RKO (cell line): ENCODE measurements around the gene RNU11.
"Not testable (repeated sequence)": the region's sequence is repeated elsewhere in the genome, so short reads cannot be mapped to it uniquely, and the experiment has no call there.

ENCODE experiments used
- DNase-seq: peaks from one replicate; pipeline ENCODE4 v3.0.0-alpha.2; 2016; ENCODE audit warnings: low spot score

RNU11 gene

DNA sequence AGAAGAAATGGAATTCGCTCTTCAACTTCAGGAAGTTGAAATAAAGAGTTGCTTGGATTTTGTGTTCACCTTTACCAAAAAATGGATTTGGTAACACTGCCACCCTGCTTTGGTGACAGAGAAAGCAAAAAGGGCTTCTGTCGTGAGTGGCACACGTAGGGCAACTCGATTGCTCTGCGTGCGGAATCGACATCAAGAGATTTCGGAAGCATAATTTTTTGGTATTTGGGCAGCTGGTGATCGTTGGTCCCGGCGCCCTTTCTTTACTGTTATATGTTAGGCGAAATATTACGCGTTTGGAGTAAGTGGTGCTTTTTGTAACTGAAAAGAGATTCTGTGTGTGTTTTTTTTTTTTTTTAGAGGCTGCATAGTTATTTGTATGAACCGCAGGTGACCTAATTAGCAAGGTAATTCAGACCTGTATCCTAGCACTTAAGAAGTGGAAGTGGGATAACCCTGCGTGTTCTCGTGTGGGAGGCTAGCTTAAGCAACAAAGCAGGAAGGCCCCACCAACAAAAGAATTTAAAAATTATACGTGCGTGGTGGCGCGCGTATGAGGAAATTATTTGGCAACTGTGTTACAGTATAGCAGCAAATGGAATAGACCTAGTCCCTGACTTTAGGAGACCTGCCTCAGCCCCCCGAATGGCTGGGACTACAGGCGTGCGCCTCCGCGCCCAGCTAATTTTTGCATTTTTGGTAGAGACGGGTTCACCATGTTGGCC lies at the start of gene RNU11:
Gene RNU11, plus strand, starts transcription at position 127 of the 725 bp plus-strand sequence.
- peak; percentile 98 for DNase-seq

DNA sequence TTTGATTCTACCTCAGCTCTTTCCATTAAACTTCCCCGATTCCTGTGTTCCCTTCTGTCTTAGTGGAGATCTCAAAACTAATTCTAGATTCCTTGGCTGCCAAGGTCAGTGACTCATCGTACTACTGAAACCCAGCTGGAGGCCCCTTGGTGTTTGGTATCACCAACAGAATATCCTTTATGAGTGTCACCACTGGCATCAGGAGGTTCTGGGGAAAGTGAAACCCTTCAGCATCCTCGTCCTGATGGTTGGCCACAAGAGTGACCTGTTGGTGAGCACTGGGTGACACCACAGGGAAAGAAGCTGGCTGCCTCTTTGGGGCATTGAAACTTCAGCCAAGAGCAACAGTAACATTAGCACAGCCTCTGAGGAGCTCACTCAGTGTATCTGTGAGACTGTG lies 46.7 kb upstream of the RNU11 start:
- DNase-seq = peak; percentile 62

DNA sequence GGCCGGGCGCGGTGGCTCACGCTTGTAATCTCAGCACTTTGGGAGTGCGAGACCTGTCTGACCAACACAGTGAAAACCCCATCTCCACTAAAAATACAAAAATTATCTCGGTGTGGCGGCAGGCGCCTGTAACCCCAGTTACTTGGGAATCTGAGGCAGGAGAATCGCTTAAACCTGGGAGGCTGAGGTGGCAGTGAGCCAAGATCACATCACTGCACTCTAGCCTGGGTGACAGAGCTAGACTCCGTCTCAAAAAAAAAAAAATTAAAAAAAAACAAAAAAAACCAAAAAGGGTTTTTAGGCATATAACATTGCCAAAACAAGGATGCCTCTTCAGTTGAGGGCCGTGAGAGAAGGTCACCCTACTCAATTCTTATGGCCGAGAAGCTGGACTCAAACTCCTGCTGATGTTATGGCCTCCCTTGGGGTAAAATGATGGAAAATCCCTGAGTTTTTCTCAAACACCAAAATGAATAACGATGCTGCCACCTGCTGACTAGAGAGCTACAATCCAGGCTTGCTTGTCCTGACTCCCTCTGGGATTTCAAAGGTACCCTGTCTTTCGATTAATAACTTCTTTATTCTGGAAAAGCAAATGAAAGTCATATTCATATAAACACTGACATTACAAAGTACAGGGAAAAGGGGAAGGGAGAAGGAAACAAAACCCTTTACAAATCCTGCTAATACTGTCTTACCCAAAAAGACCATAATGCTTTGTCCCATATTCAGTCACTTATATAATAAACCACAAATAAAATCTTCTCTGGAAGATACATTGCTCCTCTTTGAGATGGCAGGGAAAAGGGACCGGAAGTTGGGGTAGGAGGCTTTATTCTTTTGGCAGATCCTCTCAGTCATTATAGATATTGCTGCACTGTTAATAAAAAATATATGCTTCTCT lies 45.6 kb upstream of the RNU11 start:
- DNase-seq = peak; percentile 82

DNA sequence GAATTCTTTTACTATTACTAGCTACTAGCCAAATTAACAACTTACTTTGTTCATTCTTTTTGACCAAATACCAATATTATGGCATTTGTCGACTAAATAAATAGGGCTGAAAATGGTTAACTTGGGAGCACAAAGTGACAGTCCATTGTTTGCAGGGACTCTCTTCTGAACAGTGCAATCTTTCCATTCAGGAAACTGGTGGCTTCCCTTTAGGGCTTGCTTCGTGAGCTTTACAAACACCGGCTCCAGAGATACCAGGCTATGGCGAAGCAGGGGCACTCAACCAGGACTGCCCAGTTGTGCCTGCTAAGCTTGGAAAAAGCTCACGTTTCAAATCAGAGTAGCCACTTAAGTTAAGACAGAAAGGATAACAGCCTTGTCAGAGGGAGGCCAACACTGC lies 44.0 kb upstream of the RNU11 start:
- DNase-seq = no peak

DNA sequence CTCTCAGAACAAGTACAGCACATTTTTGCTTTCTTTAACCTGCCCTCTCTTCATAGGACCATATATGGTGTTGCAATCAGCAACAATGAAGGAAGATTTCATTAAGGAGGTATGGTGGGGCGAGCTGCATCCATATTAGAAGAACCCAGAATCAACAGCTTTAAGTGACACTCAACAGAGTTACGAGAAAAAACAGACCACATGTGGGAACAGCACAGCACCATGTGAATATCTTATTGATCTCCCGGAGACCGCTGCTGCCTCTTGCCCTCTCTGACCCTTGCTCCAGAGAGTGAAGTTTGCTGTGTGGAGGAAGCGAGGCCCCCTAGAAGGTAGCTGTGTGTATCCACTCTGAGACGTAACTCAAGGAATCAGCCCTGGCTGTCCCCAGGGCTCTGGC lies 43.4 kb upstream of the RNU11 start:
- no peak for DNase-seq

DNA sequence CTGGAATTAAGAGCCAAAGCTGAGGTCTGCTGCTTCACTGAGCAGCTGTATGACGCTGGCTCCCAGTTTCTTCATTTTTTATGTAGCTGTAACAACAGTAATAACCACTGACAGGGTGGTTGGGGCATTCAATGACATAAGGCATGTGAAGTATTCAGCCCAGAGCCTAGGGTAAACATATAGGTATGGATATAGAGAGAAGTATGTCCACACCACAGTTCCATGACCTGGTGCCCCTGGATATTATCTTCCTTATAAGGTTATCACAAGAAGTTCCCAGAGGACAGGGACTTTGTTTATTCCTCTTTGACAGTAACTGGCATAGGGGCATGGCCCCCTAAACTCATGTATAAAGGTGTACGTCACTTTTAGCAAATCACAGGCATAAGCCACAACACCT lies 41.6 kb upstream of the RNU11 start:
- no peak for DNase-seq

DNA sequence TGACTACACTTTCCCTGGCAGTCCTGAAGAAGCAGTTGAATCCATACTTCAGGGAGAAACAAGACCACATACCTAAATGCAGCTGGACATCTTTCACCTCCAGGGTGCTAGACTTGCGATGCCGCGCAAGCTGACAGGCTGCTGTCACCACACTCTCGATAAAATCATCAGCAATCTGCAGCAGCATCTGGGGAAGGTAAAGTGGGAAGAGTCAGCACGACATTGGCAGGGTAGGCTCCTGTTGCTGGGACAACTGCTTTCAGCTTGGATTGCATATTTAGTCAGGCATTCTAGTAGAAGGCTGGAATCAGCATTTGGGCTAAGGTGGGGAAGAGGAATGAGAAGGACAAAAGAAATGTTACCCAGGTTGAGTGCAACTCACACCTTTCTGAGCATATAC lies 35.2 kb upstream of the RNU11 start:
- DNase-seq = no peak

DNA sequence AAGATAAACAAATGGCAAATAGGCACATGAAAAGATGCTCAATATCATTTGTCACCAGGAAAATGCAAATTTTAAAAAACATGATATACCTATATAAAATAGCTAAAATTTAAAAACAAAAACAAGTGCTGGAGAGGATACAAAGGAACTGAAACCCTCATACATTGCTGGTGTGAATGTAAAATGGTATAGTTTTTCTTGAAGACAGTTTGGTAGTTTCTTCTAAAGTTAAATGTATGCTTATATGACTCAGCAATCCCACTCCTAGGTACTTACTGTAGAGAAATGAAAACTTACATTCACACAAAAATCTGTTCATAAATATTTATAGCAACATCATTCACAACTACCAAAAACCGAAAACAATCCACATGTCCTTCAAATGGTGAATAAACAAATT lies 16.7 kb upstream of the RNU11 start:
- DNase-seq = no peak

DNA sequence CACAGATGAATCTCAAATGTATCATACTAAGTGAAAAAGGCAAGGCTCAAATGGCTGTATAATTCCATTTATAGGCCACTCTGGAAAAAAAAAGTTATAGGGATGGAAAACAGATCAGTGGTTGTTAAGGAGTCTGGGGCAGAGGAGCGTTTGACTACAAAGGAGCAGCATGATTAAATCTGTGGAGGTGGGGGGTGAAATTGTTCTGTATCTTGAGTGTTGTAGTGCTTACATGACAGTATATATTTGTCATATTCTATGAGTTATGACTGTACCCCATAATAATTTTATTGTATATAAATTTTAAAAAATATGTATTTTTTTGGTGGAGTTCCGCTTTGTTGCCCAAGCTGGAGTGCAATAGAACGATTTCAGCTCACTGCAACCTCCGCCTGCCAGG lies 15.8 kb upstream of the RNU11 start:
- DNase-seq = no peak

DNA sequence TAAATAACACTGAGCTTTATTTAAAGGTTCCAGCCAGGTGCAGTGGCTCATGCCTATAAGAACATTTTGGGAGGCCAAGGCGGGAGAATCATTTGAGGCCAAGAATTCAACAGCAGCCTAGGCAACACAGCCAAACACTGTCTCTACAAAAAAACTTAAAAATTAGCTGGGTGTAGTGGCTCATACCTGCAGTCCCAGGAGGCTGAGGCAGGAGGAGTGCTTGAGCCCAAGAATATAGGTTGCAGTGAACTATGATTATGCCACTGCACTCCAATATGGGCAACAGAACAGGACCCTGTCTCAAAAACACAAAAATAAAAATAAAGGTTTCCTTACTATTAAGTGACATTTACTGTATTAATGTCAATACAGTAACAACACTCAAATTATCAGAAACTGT lies 7.6 kb upstream of the RNU11 start:
- peak; percentile 71 for DNase-seq

DNA sequence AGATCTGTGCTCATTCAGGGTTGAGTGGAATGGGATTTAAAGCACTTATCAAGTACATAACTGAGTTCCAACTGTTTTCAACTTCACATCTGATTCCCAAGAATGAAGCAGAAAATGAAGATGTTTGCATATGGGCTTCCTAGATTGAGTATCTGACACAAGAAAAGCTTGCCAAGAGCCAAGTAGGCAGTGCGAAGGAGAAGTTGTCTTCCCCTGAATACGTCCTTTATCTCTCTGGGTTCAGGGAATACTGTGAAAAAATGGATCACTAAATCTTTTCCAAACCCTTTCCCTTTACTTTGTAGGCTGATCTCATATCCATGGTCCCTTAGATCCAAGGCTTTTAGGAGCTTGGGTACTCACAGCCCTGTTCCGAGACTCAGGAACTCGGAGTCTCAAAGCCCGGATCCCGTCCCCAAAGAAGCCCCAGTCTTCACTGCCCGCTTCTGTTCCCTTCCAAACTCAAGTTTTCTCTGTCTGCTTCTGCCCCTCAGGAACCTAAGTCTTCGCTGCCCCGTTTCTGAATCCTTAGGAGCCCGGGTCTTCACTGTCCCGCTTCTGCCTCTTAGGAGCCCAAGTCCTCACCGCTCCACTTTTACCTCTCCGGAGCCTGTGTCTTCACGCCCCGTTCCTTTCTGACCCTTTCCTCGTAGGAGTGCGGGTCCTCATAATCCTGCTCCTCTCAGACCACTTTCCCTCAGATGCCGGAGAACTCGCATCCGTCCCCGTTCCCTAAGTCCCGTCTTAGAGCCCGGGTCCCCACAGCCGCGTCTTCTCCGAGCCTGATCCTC lies 6.1 kb upstream of the RNU11 start:
- peak; percentile 41 for DNase-seq

DNA sequence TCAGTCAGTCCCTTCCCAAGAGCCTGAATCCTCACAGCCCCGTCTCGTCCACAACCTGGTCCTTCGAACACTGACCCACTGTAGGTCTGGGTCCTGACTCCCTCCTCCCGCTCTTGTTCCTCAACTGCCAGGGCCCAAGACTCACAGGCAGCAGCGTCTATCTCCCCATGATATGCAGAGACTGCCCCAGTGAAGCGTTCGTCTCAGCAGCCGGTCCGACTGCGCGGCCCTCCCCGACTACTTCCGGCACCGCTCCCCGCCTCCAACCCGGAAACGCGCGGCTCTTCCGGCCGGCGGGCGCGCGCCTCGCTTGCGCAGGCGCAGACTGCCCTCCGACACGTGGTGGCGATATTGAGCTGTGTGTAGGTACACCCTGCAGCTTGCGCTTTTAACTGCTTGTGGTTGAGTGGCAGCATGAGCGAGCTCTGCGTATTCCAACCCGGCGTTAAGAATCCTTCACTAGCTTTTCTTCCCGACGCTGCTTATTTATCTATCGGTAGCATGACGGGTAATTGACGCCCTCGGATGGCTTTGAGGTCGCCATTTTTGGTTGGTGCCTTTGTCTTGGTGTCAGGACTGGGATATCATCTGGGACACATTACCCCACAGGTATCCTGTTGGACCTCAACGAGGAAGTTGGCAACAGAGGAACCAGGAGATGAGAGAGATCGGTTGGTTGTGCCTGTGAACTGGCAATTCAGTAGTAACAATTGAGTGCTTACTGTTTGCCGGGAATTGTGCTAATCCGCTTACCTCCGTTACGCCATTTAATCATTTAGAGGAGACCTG lies 5.4 kb upstream of the RNU11 start, which contains the start of gene TAF12:
Gene TAF12, minus strand, starts transcription at position 221 of the 789 bp plus-strand sequence. CDS start 20,986 bp downstream, outside the sequence.
- peak; percentile 96 for DNase-seq

DNA sequence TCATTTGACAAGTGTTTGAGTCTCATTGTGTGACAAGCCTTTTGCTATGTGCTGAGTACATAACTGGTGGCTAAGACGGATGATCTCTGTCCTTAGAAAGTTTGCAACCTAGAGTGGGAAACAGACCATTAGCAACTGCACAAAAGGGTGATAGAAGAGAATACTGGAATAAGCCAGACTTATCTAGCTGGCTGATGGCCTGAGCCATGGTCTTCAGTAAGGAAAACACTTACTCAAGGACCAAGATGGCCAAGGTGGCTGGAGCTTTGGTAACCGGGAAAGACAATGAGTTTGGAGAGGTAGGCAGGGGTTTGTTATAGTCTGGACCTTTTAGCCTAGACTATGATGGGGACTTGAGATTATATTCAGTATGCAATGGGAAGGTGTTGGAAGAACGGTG lies 3.9 kb upstream of the RNU11 start:
- no peak for DNase-seq

DNA sequence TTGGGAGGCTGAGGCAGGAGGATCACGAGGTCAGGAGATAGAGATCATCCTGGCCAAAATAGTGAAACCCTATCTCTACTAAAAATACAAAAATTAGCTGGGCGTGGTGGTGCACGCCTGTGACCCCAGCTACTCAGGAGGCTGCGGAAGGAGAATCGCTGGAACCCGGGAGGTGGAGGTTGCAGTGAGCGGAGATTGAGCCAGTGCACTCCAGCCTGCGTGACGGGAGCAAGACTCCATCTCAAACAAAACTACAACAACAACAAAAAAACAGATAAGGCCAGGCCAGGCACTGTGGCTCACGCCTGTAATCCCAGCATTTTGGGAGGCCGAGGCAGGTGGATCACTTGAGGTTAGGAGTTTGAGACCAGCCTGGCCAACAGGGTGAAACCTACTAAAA lies 3.0 kb upstream of the RNU11 start:
- DNase-seq = not testable (repeated sequence)

DNA sequence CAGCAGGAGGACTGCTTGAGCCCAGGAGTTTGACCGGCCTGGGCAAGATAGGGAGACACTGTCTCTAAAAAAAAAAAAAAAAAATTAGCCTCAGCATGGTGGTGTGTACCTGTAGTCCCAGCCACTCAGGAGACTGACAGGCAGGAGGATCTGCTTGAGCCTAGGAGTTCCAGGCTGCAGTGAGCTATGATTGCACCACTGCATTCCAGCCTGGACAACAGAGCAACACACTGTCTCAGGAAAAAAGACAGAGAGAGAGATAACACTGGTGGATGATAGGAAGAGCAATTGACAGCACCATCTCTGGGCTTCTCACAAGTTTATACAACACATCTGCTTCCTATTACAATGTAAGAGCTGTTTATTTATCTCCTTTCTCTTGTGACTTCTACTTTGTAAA lies 2.4 kb upstream of the RNU11 start:
- no peak for DNase-seq

DNA sequence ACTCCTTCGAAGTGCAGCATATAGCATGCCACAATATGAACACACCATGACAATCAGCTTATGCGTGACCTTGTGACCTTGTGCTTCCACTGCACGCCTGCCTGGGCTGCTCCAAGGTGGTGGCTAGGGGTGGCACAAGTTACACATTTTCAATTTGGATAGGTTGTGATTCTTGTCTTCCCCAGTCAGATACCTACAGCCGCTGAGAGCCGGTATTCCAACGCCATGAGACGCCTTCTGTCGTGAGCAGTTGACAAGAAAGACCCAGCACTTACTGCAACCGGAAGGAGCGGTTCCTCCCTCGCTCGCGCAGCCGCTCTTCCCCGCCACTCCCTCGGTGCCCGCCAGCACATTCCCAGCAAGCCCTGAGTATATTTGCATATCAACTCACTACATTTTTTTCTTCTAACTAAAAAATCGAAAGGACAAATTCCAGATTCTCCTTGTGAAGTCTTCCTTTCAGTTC lies 359 bp upstream of the RNU11 start:
- peak; percentile 95 for DNase-seq

DNA sequence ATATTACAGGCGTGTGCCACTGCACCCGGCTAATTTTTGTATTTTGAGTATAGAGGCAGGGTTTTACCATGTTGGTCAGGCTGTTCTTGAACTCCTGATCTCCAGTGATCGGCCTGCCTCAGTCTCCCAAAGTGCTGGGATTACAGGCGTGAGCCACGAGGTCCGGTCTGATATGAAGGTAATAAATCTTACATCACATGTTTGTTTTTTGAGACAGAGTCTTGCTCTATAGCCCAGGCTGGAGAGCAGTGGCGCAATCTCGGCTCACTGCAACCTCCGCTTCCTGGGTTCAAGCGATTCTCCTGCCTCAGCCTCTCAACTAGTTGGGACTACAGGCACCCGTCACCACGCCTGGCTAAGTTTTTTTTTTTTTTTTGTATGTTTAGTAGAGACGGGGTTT lies 4.7 kb downstream of the RNU11 start:
- not testable (repeated sequence) for DNase-seq

DNA sequence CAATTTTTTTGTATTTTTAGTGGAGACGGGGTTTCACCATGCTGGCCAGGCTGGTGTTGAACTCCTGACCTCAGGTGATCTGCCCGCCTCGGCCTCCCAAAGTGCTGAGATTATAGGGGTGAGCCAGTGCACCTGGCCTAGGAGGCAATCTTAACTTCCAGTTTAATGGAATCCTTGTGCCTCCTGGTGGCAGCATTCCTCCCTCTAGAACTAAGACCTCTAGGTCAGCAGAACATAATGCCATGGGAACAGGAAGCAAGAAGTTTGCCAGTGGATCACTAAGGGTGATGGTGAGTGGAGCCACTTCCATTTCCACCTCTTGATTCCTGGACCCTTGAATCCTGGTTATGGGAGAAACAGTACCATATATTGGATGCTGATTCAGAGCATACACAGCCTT lies 5.5 kb downstream of the RNU11 start:
- DNase-seq = peak; percentile 45

DNA sequence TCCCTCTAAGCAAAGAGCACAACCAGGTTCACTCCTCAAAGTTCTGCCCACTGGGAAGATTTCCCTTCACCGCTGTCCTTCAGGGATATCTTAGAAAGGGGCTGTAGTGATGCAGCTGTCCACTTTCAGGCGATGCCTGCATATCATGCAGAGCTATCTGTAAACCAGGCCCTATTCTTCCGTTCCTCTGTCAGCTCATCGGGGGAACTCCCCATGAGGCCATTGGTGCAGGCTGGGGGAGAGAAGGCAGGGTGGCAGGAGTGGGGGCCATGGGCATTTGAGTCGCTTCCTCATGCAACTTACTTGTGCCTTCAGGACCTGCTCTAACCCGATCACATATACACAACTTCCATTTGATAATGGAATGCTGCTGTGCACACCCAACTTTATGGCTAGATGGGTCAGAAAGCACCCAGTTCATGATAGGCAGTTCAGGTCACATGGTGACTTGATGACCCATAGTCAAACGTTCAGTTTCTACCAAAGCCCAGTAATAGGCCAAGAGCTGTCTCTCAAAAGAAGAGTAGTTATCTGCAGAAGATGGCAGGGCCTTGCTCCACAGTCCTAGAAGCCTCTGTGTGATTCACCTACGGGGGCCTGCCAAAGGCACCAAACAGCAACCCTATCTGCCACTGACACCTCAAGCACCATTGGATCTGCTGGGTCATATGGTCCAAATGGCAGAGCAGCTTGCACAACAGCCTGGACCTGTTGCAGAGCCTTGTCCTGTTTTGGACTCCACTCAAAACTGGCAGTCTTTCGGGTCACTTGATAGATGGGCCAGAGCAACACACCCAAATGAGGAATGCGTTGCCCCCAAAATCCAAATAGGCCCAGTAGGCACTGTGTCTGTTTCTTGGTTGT lies 7.3 kb downstream of the RNU11 start:
- not testable (repeated sequence) for DNase-seq

DNA sequence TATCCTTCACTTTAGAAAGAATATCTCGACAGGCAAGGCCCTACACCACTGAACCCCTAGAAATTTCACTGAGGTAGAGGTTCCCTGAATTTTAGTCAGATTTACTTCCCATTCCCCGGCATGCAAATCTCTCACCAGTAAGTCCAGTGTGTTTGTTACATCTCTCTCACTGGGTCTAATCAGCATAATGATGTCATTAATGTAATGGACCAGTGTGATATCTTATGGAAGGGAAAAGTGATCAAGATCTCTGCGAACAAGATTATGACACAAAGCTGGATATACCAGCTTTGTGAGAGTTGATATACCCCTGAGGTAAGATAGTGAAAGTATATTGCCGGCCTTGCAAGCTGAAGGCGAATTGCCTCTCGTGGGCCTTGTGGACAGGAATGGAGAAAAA lies 7.9 kb downstream of the RNU11 start:
- DNase-seq = no peak
